ENCODE measurements around the gene GAK.

Gene GAK

DNA sequence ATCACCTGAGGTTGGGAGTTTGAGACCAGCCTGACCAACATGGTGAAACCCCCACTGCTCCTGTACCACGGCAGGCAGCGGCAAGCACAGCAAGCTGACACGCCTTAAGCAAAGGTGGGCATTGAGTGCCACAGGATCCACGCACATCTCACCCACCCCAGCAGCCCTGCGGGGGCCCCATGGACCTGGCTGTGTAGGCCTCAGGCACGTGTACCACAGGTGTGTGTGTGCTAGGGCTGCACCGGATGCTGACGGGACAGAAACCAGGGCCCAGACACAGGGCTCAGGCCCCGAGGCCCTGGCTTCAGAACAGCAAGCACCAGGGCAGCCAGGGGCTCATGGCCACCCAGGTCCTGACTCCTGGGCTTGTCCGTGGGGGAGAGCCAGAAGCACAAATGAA is 46.8 kb downstream of the GAK start:
- no peak for DNase-seq

GRCh38 chr4:884896-885295 is 47.2 kb downstream of the GAK start:
- DNase-seq: no peak

- no peak for DNase-seq
Observed at GRCh38 chr4:884259-884658, 47.9 kb downstream of the GAK start.

- DNase-seq: no peak
Observed at GRCh38 chr4:883377-884095, 48.6 kb downstream of the GAK start.

DNA sequence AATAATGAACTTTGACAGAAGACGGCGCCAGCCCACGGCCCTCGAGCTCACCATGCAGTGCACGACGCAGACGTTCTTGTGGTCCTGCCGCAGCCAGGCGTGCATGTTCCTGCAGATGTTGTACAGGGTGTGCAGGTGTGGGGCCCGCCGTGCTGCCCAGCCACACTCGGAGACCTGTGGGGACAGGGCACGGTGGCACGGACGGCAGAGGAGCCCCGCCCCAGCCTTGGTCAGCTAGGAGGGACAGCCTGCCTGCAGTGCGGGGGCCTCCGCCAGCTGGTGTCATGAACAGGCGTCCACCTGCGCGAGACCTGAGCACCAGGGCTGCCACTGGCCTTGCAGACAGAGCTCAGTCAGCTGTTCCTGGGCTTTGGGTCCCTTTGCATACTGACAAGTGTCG is 49.5 kb downstream of the GAK start:
- DNase-seq: no peak

DNA sequence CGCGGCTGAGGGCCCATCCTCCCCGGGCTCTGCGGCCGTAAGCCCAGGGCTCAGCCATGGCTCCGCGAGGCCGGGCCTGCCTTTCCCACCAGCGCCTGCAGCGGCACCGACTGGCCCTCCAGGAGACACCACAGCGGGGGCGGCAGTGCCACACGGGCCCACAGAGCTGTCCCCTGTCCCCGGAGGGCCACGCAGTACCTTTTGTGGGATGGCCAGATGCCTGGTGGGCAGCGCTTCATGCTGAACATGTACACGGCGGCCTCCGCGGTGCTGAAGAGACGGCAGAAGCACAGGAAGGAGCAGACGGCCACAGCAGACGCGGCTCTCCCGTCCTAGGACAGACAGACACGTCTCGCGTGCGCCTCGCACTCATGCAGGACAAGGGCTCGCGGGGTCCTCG is 50.4 kb downstream of the GAK start:
- DNase-seq: no peak

- no peak for DNase-seq
Observed at GRCh38 chr4:880684-881405, 51.3 kb downstream of the GAK start.

- DNase-seq: no peak
Observed at GRCh38 chr4:879729-880077, 52.4 kb downstream of the GAK start.

DNA sequence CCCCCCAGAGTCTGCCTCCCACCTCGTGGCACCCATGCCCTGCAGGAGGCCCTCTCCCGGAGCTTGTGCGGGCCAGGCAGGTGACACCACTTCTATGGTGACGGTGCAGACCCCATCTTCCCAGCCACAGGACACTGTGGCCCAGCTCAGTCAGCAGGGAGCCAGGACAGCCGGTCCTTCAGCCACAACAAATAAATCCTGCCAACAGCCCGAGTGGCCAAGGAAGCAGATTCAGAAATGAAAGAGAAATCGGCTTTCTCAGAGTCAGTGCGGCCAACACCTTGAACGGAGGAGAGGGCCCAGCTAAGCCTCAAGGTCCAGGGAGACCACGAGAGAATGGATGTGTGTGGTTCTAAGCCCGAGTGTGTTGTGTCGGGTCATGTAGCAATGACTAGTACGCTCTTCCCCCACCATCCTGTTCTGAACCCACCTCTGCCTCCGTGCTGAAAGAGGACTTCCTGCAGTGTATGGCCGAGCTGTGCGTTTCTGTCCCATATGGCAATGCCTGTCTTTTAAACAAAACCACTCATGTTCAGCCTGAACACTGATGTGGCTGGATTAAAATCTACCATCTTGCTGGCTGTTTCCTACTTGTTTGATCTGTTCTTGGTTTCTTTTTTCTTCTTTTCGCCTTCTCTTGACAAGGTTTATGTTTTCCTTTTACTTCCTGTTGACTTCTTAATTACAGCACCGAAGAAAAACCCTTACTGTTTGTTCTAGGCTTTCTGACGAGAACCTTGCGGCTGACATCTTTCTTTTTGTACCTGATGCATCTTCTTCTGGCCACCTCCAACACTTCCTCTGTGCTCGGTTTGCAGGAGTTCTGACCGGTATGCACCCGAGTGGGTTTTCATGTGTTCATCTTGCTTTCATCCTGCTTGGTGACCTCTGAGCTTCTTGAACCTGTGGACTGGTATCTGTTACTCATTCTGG is 53.1 kb downstream of the GAK start:
- no peak for DNase-seq

- DNase-seq: no peak
Observed at GRCh38 chr4:877502-877901, 54.6 kb downstream of the GAK start.

DNA sequence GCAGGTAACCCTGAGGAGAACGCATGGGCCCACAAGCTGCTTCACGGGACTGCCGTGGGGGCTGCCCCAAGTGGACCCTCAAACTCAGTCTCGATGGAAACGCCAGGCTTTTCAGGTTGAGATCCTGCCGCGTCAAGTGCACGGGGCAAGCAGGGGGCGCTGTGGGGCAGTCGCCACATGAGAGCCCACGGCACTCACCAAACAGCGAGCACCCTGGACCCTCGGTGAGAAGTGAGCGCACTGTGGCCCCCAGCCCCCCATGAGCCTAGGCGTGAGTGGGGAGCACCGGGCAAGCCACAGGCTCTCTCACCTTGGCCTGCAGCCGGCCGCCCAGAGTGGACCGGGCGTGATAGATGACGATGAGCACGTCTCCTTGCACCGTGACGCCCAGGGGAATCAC is 55.3 kb downstream of the GAK start:
- no peak for DNase-seq

GRCh38 chr4:875818-876423 is 56.2 kb downstream of the GAK start:
- DNase-seq: no peak

- no peak for DNase-seq
Observed at GRCh38 chr4:874971-875817, 56.9 kb downstream of the GAK start.

DNA sequence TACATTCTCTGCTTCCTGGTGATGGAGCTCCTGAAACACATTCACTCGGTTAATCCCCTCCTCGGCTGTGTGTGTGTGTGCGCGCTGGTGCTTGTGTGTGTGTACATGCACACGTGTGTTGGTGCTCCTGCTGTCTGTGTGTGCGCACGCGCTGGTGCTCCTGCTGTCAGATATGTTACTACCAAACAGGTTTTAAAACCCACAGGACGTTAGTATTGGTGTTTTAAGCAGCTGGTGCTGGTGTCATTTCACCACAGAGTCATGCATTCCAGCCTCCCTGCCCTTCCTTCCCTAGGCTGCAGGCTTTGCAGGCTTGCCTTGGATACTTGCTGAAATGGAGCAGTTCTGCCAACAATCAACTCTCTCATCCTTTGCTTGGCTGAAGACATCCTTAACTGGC is 58.1 kb downstream of the GAK start:
- no peak for DNase-seq

- DNase-seq: no peak
Observed at GRCh38 chr4:872241-872981, 59.7 kb downstream of the GAK start.

- DNase-seq: no peak
Observed at GRCh38 chr4:871484-871883, 60.6 kb downstream of the GAK start.

- DNase-seq: no peak
Observed at GRCh38 chr4:870951-871350, 61.2 kb downstream of the GAK start.

GRCh38 chr4:869776-870175 is 62.3 kb downstream of the GAK start:
- no peak for DNase-seq

DNA sequence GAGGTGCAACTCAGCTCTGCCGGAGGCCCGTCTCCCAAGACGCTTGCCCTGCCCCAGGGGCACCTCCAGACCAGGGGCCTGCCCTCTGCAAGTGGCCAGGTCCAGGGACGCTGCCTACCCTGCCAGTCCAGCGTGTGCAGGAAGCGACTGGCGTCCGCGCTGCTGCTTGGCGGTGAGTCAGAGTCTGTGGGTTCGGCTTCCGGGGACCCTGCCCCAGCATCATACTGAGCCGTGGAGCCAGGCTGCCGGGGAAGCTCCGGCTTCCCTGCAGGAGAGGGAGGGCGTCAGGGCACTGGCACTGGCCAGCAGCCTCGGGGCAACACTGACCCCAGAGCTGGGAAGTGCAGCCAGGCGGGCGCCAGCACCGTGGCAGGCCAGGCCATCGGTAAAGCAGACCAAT is 63.7 kb downstream of the GAK start:
- DNase-seq: no peak

DNA sequence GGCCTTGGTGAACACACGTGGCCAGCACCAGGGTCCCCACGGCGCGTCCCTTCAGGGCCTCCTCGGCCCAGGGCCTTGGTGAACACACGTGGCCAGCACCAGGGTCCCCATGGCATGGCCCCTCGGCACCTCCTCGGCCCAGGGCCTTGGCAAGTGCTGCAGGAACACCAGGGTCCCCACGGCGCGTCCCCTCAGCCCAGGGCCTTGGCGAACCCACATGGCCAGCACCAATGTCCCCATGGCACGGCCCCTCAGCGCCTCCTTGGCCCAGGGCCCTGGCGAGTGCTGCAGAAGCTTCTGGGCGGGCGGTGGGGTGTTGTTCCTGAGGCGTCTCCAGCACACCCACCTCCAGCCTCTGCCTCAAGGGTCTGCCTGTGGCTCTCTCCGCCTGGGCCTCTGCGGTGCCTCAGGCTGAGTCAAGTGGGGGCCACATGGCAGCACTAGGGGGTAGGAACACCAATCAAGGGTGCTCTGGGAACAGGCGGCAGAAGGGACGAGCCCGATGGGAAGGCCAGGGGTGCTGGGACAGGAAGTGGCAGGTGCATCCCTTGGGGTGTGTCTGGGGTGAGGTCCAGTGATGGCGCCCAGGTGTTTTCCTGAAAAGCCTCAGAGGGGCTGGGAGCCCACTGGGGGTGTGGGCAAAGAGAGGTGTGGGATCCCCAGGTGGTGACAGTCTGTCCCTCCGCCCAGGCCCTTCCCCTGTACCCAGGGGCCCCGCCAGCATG is 64.4 kb downstream of the GAK start:
- no peak for DNase-seq
